Activated CD4-positive, alpha-beta memory T cell treated with anti-CD3 and anti-CD28 coated beads for 36 hours (primary cell): ENCODE data around the gene KNDC1. TPM values are rescaled to one million over a fixed set of nuclear protein-coding genes. Genes with fewer than 3 reads are reported as not detected.
"Not testable (repeated sequence)": the region's sequence is repeated elsewhere in the genome, so short reads cannot be mapped to it uniquely, and the experiment has no call there.

Experiments used
- CTCF ChIA-PET: fragments of 350-600 bp; sonication (Branson Sonifier 250); formaldehyde crosslinking; loops from one replicate; lab custom pipeline; 2021; ENCODE audit warnings: antibody characterized with exemption, inconsistent platforms; lab: Charles Lee
- POLR2A ChIA-PET: fragments of 350-600 bp; sonication (Branson Sonifier 250); formaldehyde crosslinking; loops from one replicate; lab custom pipeline; 2021; ENCODE audit warnings: antibody characterized with exemption; lab: Charles Lee
- DNase-seq: peaks from one replicate; pipeline ENCODE4 v3.0.0-alpha.2; 2020
- H3K27ac Mint-ChIP-seq: one replicate; pipeline ENCODE4 v1.8.0; 2021; ENCODE audit warnings: mixed read lengths
- H3K27me3 Mint-ChIP-seq: one replicate; pipeline ENCODE4 v1.8.0; 2021; ENCODE audit warnings: mixed read lengths
- H3K36me3 Mint-ChIP-seq: one replicate; pipeline ENCODE4 v1.8.0; 2021; ENCODE audit warnings: mixed read lengths
- H3K4me1 Mint-ChIP-seq: one replicate; pipeline ENCODE4 v1.8.0; 2021; ENCODE audit warnings: low read depth, mixed read lengths
- H3K4me3 Mint-ChIP-seq: one replicate; pipeline ENCODE4 v1.8.0; 2021; ENCODE audit warnings: mild to moderate bottlenecking, mixed read lengths
- H3K9me3 Mint-ChIP-seq: one replicate; pipeline ENCODE4 v1.8.0; 2021; ENCODE audit warnings: mixed read lengths
- intact Hi-C: fragments of 100-400 bp; cut with micrococcal nuclease; formaldehyde crosslinking; loops from one replicate; pipeline ENCODE4 v1.15.1; 2023
- total RNA-seq, 2 experiments: library from RNA; stranded (reverse); gene quantifications; one replicate each; pipeline ENCODE4 v1.2.3, GENCODE V29; 2021

The KNDC1 gene
- total RNA-seq, 2 experiments from 2014 or later, result 0.17 to 0.70 TPM

- intact Hi-C loops, result no loop called here
- H3K36me3 Mint-ChIP-seq, result no peaks in the 10 kb centered on the region
- DNase-seq, result no peak
- CTCF ChIA-PET, result interaction anchor here (1.2 kb wide), 1 partner anchor 513 kb away, joined by 3 read pairs; no protein-coding TSS in a partner anchor
- H3K27ac Mint-ChIP-seq, result no peak overlapping the region
- POLR2A ChIA-PET, result no interaction called here
- no peaks in the 10 kb centered on the region for H3K9me3 Mint-ChIP-seq
- no peak overlapping the region for H3K4me3 Mint-ChIP-seq
- H3K4me1 Mint-ChIP-seq, result no peaks in the 10 kb centered on the region
- H3K27me3 Mint-ChIP-seq, result peaks cover 2% of the 10 kb centered on the region
Measured at GRCh38 chr10:133167693-133168616, 7.9 kb downstream of the KNDC1 start.

GRCh38 chr10:133168617-133169031, 8.6 kb downstream of the KNDC1 start:
- intact Hi-C loops, result no loop called here
- ChIA-PET CTCF (interaction anchor here (1.2 kb wide), 1 partner anchor 513 kb away, joined by 3 read pairs; no protein-coding TSS in a partner anchor), POLR2A (no interaction called here)
- no peak overlapping the region for H3K27ac Mint-ChIP-seq
- H3K36me3 Mint-ChIP-seq, result no peaks in the 10 kb centered on the region
- H3K9me3 Mint-ChIP-seq, result no peaks in the 10 kb centered on the region
- H3K4me1 Mint-ChIP-seq, result no peaks in the 10 kb centered on the region
- H3K27me3 Mint-ChIP-seq, result peaks cover 3% of the 10 kb centered on the region
- no peak for DNase-seq
- no peak overlapping the region for H3K4me3 Mint-ChIP-seq

GRCh38 chr10:133169173-133169947, 9.3 kb downstream of the KNDC1 start:
- no peaks in the 10 kb centered on the region for H3K36me3 Mint-ChIP-seq
- H3K27ac Mint-ChIP-seq, result no peak overlapping the region
- DNase-seq, result no peak
- H3K4me3 Mint-ChIP-seq, result no peak overlapping the region
- intact Hi-C loops, result no loop called here
- ChIA-PET POLR2A (no interaction called here), CTCF (no interaction called here)
- H3K9me3 Mint-ChIP-seq, result no peaks in the 10 kb centered on the region
- no peaks in the 10 kb centered on the region for H3K4me1 Mint-ChIP-seq
- peaks cover 3% of the 10 kb centered on the region for H3K27me3 Mint-ChIP-seq

GRCh38 chr10:133170092-133170491, 10.1 kb downstream of the KNDC1 start:
- Mint-ChIP-seq H3K4me1 (no peaks in the 10 kb centered on the region), H3K27ac (no peak overlapping the region), H3K36me3 (no peaks in the 10 kb centered on the region), H3K4me3 (no peak overlapping the region), H3K9me3 (no peaks in the 10 kb centered on the region), H3K27me3 (peaks cover 3% of the 10 kb centered on the region)
- ChIA-PET CTCF (no interaction called here), POLR2A (no interaction called here)
- intact Hi-C loops, result no loop called here
- DNase-seq, result no peak

- H3K27me3 Mint-ChIP-seq, result peaks cover 3% of the 10 kb centered on the region
- no peak overlapping the region for H3K4me3 Mint-ChIP-seq
- no peak overlapping the region for H3K27ac Mint-ChIP-seq
- ChIA-PET POLR2A (no interaction called here), CTCF (no interaction called here)
- intact Hi-C loops, result no loop called here
- peaks cover 12% of the 10 kb centered on the region for H3K9me3 Mint-ChIP-seq
- peak; percentile 5 for DNase-seq
- H3K4me1 Mint-ChIP-seq, result no peaks in the 10 kb centered on the region
- no peaks in the 10 kb centered on the region for H3K36me3 Mint-ChIP-seq
Measured at GRCh38 chr10:133173860-133174640, 14.0 kb downstream of the KNDC1 start.

GRCh38 chr10:133174689-133175263, 14.8 kb downstream of the KNDC1 start:
- Mint-ChIP-seq H3K4me1 (no peaks in the 10 kb centered on the region), H3K9me3 (peaks cover 12% of the 10 kb centered on the region), H3K36me3 (no peaks in the 10 kb centered on the region), H3K27me3 (peaks cover 3% of the 10 kb centered on the region), H3K4me3 (no peak overlapping the region), H3K27ac (no peak overlapping the region)
- ChIA-PET POLR2A (no interaction called here), CTCF (no interaction called here)
- DNase-seq, result no peak
- intact Hi-C loops, result no loop called here

GRCh38 chr10:133175624-133176023, 15.6 kb downstream of the KNDC1 start:
- intact Hi-C loops, H3K27ac Mint-ChIP-seq, H3K4me1 Mint-ChIP-seq, H3K4me3 Mint-ChIP-seq, DNase-seq, POLR2A ChIA-PET, H3K36me3 Mint-ChIP-seq, H3K27me3 Mint-ChIP-seq, CTCF ChIA-PET: not testable (repeated sequence)
- H3K9me3 Mint-ChIP-seq, result peaks cover 12% of the 10 kb centered on the region

GRCh38 chr10:133176546-133176945, 16.5 kb downstream of the KNDC1 start:
- POLR2A ChIA-PET, result no interaction called here
- intact Hi-C loops, result no loop called here

GRCh38 chr10:133177380-133178157, 17.6 kb downstream of the KNDC1 start:
- Mint-ChIP-seq H3K27ac (no peak overlapping the region), H3K4me1 (no peaks in the 10 kb centered on the region), H3K9me3 (peaks cover 12% of the 10 kb centered on the region), H3K36me3 (no peaks in the 10 kb centered on the region), H3K27me3 (peaks cover 3% of the 10 kb centered on the region), H3K4me3 (no peak overlapping the region)
- POLR2A ChIA-PET, result no interaction called here
- DNase-seq, result no peak
- intact Hi-C loops, result no loop called here
- CTCF ChIA-PET, result no interaction called here

More at GRCh38 chr10:133176546-133176945, 16.5 kb downstream of the KNDC1 start:
- Mint-ChIP-seq H3K36me3 (no peaks in the 10 kb centered on the region), H3K4me1 (no peaks in the 10 kb centered on the region), H3K4me3 (no peak overlapping the region), H3K27ac (no peak overlapping the region), H3K9me3 (peaks cover 12% of the 10 kb centered on the region), H3K27me3 (peaks cover 3% of the 10 kb centered on the region)
- DNase-seq, result no peak
- CTCF ChIA-PET, result no interaction called here

GRCh38 chr10:133178357-133179127, 18.5 kb downstream of the KNDC1 start:
- ChIA-PET POLR2A (no interaction called here), CTCF (no interaction called here)
- intact Hi-C loops, result no loop called here
- Mint-ChIP-seq H3K27ac (no peak overlapping the region), H3K4me1 (no peaks in the 10 kb centered on the region), H3K36me3 (no peaks in the 10 kb centered on the region), H3K4me3 (no peak overlapping the region), H3K27me3 (no peaks in the 10 kb centered on the region), H3K9me3 (peaks cover 12% of the 10 kb centered on the region)
- DNase-seq, result no peak
